HepG2 (cell line): Measurements from ENCODE around the gene CHST14. TPM values are rescaled to one million over a fixed set of nuclear protein-coding genes. Genes with fewer than 3 reads are reported as not detected.

Source experiments
- HMG20A ChIP-seq: IDR thresholded peaks from 2 replicates; pipeline ENCODE4 v1.6.1; 2016; ENCODE audit warnings: borderline replicate concordance
- KMT2A ChIP-seq: sonication (generic); formaldehyde crosslinking; IDR thresholded peaks from 2 replicates; pipeline ENCODE4 v1.4.0; 2020; ENCODE audit warnings: missing genetic modification reagents
- MEIS1 ChIP-seq: sonication (generic); formaldehyde crosslinking; IDR thresholded peaks from 2 replicates; pipeline ENCODE4 v1.9.0; 2021; ENCODE audit warnings: mild to moderate bottlenecking, missing genetic modification reagents, moderate library complexity, borderline replicate concordance
- NCOA1 ChIP-seq: sonication (generic); formaldehyde crosslinking; IDR thresholded peaks from 2 replicates; pipeline ENCODE4 v1.9.0; 2021; ENCODE audit warnings: missing genetic modification reagents
- NFIC ChIP-seq: IDR thresholded peaks from 2 replicates; pipeline ENCODE4 v1.6.1; 2012; ENCODE audit warnings: mild to moderate bottlenecking, low read length, inconsistent platforms
- PRPF4 ChIP-seq: fragments of 200-400 bp; formaldehyde crosslinking; IDR thresholded peaks from 2 replicates; pipeline ENCODE4 v1.6.1; 2016; ENCODE audit warnings: low read length, low read depth; ENCODE audit not compliant: poor library complexity, severe bottlenecking
- RFXAP ChIP-seq: sonication (generic); formaldehyde crosslinking; IDR thresholded peaks from 2 replicates; pipeline ENCODE4 v1.4.0; 2020; ENCODE audit warnings: missing genetic modification reagents, borderline replicate concordance
- SALL2 ChIP-seq: sonication (generic); formaldehyde crosslinking; IDR thresholded peaks from 2 replicates; pipeline ENCODE4 v1.8.1; 2023; ENCODE audit warnings: mild to moderate bottlenecking, missing genetic modification reagents, inconsistent platforms
- SIX1 ChIP-seq: sonication (generic); formaldehyde crosslinking; IDR thresholded peaks from 2 replicates; pipeline ENCODE4 v1.4.0; 2020; ENCODE audit warnings: missing genetic modification reagents, borderline replicate concordance
- SRSF1 ChIP-seq: fragments of 200-400 bp; formaldehyde crosslinking; optimal IDR thresholded peaks from 2 replicates; pipeline ENCODE3; 2017; ENCODE audit warnings: mild to moderate bottlenecking, low read depth, low read length, moderate library complexity
- STAG1 ChIP-seq: sonication (generic); formaldehyde crosslinking; IDR thresholded peaks from 2 replicates; pipeline ENCODE4 v1.4.0; 2020; ENCODE audit warnings: missing genetic modification reagents
- TSC22D2 ChIP-seq: sonication (generic); formaldehyde crosslinking; IDR thresholded peaks from 2 replicates; pipeline ENCODE4 v1.5.1; 2020; ENCODE audit warnings: missing genetic modification reagents, mild to moderate bottlenecking, borderline replicate concordance
- UBTF ChIP-seq: sonication (generic); formaldehyde crosslinking; IDR thresholded peaks from 2 replicates; pipeline ENCODE4 v1.4.0; 2020; ENCODE audit warnings: mild to moderate bottlenecking, missing genetic modification reagents
- ZFP90 ChIP-seq: sonication (generic); formaldehyde crosslinking; IDR thresholded peaks from 2 replicates; pipeline ENCODE4 v1.8.0; 2022; ENCODE audit warnings: missing genetic modification reagents, mild to moderate bottlenecking, inconsistent platforms, borderline replicate concordance
- ZNF724P ChIP-seq: sonication (generic); formaldehyde crosslinking; IDR thresholded peaks from 2 replicates; pipeline ENCODE4 v1.8.0; 2022; ENCODE audit warnings: missing genetic modification reagents, borderline replicate concordance
- polyA plus RNA-seq, 8 experiments: library from polyadenylated mRNA; depleted of rRNA in 3 of 8; stranded (reverse) in 7 of 8; unstranded in 1 of 8; fragments of >200 nt; fragmentation: Illumina TruSeq in 4 of 8; extraction: Trizol in 4 of 8; gene quantifications; 2 replicates each; pipeline versions ENCODE4 v1.2.1 to v1.2.3, GENCODE V29; 2011 to 2016; ENCODE audit warnings: low read depth in 4 of 8, missing spikeins in 1 of 8, mixed read lengths in 1 of 8; ENCODE audit not compliant: insufficient read depth in 1 of 8
- total RNA-seq, 5 experiments: library from RNA; depleted of rRNA; stranded (reverse); fragments of >200 nt; fragmentation: Illumina TruSeq; extraction: Trizol; gene quantifications; 2 replicates each; pipeline ENCODE4 v1.2.3, GENCODE V29; 2016; ENCODE audit warnings: low read depth in 1 of 5
- TF ChIP-seq, protein P1 (sequence below): sonication (generic); formaldehyde crosslinking; IDR thresholded peaks from 2 replicates; pipeline ENCODE4 v1.5.0; 2020; ENCODE audit warnings: mild to moderate bottlenecking, missing genetic modification reagents, borderline replicate concordance
- TF ChIP-seq, protein P2 (sequence below): sonication (generic); formaldehyde crosslinking; IDR thresholded peaks from 2 replicates; pipeline ENCODE4 v1.5.0; 2020; ENCODE audit warnings: mild to moderate bottlenecking, missing genetic modification reagents

Gene CHST14
- total and polyA plus RNA-seq, 2 of the 13 experiments (the other 11 are each of a cell fraction or from before 2014, with no cell fraction given), result 8.9 to 12.4 TPM

DNA sequence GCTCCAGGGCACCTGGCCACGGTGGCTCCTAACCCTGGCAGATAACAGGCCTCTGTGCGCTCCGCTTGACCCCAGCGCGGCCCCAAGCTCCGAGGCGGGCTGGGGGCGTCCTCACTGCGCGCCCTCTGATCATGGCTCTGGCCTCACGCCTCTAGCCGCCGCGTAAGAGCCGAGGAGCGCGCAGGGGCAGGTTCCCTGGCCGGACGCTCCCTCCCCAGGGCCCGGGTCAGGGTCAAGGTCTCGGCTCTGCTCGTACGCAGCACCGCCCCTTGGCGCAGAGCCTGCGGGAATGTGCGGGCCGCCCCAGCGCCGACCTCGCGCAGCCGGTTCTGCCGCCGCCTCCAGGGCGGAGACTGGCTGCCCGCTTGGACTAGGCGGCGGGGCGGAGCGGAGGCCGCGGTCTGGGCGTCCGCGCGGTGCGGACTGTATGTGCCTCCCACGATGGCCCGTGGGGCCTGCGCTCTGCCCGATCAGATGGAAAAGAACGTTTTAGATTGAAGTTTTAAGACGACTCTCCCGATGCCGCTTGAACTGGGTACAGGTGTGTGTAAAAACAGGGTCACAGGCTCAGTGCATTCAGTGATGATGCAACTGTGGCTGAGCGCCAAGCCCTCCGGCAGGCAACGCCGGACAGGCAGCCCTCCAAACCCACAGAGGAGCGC lies 40.8 kb downstream of the CHST14 start (continued):
- TF ChIP-seq, protein P1, sequence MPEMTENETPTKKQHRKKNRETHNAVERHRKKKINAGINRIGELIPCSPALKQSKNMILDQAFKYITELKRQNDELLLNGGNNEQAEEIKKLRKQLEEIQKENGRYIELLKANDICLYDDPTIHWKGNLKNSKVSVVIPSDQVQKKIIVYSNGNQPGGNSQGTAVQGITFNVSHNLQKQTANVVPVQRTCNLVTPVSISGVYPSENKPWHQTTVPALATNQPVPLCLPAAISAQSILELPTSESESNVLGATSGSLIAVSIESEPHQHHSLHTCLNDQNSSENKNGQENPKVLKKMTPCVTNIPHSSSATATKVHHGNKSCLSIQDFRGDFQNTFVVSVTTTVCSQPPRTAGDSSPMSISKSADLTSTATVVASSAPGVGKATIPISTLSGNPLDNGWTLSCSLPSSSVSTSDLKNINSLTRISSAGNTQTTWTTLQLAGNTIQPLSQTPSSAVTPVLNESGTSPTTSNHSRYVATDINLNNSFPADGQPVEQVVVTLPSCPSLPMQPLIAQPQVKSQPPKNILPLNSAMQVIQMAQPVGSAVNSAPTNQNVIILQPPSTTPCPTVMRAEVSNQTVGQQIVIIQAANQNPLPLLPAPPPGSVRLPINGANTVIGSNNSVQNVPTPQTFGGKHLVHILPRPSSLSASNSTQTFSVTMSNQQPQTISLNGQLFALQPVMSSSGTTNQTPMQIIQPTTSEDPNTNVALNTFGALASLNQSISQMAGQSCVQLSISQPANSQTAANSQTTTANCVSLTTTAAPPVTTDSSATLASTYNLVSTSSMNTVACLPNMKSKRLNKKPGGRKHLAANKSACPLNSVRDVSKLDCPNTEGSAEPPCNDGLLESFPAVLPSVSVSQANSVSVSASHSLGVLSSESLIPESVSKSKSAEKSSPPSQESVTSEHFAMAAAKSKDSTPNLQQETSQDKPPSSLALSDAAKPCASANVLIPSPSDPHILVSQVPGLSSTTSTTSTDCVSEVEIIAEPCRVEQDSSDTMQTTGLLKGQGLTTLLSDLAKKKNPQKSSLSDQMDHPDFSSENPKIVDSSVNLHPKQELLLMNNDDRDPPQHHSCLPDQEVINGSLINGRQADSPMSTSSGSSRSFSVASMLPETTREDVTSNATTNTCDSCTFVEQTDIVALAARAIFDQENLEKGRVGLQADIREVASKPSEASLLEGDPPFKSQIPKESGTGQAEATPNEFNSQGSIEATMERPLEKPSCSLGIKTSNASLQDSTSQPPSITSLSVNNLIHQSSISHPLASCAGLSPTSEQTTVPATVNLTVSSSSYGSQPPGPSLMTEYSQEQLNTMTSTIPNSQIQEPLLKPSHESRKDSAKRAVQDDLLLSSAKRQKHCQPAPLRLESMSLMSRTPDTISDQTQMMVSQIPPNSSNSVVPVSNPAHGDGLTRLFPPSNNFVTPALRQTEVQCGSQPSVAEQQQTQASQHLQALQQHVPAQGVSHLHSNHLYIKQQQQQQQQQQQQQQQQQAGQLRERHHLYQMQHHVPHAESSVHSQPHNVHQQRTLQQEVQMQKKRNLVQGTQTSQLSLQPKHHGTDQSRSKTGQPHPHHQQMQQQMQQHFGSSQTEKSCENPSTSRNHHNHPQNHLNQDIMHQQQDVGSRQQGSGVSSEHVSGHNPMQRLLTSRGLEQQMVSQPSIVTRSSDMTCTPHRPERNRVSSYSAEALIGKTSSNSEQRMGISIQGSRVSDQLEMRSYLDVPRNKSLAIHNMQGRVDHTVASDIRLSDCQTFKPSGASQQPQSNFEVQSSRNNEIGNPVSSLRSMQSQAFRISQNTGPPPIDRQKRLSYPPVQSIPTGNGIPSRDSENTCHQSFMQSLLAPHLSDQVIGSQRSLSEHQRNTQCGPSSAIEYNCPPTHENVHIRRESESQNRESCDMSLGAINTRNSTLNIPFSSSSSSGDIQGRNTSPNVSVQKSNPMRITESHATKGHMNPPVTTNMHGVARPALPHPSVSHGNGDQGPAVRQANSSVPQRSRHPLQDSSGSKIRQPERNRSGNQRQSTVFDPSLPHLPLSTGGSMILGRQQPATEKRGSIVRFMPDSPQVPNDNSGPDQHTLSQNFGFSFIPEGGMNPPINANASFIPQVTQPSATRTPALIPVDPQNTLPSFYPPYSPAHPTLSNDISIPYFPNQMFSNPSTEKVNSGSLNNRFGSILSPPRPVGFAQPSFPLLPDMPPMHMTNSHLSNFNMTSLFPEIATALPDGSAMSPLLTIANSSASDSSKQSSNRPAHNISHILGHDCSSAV (CRISPR knock-in tag), result no peak
- peak; percentile 64; the same call in 1 of the 2 replicates for TF ChIP-seq HMG20A (CRISPR knock-in tag)
- no peak for TF ChIP-seq STAG1
- peak; percentile 68; the same call in 1 of the 2 replicates for TF ChIP-seq RFXAP (CRISPR knock-in tag)
- peak; percentile 82 for TF ChIP-seq KMT2A (CRISPR knock-in tag)
- TF ChIP-seq UBTF (CRISPR knock-in tag), result peak; percentile 99
- peak; percentile 94 for TF ChIP-seq SALL2
- TF ChIP-seq, protein P2, sequence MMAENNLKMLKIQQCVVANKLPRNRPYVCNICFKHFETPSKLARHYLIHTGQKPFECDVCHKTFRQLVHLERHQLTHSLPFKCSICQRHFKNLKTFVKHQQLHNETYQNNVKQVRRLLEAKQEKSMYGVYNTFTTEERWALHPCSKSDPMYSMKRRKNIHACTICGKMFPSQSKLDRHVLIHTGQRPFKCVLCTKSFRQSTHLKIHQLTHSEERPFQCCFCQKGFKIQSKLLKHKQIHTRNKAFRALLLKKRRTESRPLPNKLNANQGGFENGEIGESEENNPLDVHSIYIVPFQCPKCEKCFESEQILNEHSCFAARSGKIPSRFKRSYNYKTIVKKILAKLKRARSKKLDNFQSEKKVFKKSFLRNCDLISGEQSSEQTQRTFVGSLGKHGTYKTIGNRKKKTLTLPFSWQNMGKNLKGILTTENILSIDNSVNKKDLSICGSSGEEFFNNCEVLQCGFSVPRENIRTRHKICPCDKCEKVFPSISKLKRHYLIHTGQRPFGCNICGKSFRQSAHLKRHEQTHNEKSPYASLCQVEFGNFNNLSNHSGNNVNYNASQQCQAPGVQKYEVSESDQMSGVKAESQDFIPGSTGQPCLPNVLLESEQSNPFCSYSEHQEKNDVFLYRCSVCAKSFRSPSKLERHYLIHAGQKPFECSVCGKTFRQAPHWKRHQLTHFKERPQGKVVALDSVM (CRISPR knock-in tag), result peak; percentile 81
- no peak for TF ChIP-seq NCOA1 (CRISPR knock-in tag)
- no peak for TF ChIP-seq NFIC
- peak; percentile 74; the same call in 1 of the 2 replicates for TF ChIP-seq ZFP90 (CRISPR knock-in tag)
- TF ChIP-seq PRPF4, result no peak
- no peak for TF ChIP-seq SIX1 (CRISPR knock-in tag)
- peak; percentile 94 for TF ChIP-seq ZNF724P (CRISPR knock-in tag)
- TF ChIP-seq TSC22D2 (CRISPR knock-in tag), result no peak
- no peak for TF ChIP-seq SRSF1
- TF ChIP-seq MEIS1, result peak; percentile 81; the same call in 1 of the 2 replicates
